Gastrocnemius medialis (tissue), 4 donors: ENCODE results near the gene PTPRN2. TPM values are rescaled to one million over a fixed set of nuclear protein-coding genes. Genes with fewer than 3 reads are reported as not detected.
"Not testable (repeated sequence)": the region's sequence is repeated elsewhere in the genome, so short reads cannot be mapped to it uniquely, and the experiment has no call there.

Experiments used
- ATAC-seq, 2 donors: fragments of 150-250 bp; one replicate each; pipeline ENCODE4 v1.9.1; 2016
- DNase-seq, 2 donors: peaks; one replicate each; pipeline ENCODE4 v3.0.0-alpha.2; 2019
- H3K27ac ChIP-seq, 4 donors: fragments of 200-600 bp; sonication (generic); 1 replicate in 1 of 4; 2 replicates in 3 of 4; pipeline ENCODE4 v1.5.1; 2016 to 2018; ENCODE audit warnings: mild to moderate bottlenecking in 2 of 4, moderate library complexity in 1 of 4
- H3K27me3 ChIP-seq, 3 donors: fragments of 200-600 bp; sonication (generic) in 2 of 3; 1 replicate in 1 of 3; 2 replicates in 2 of 3; pipeline versions ENCODE4 v1.5.1 to v1.6.0; 2016 to 2019; ENCODE audit warnings: mild to moderate bottlenecking in 1 of 3, moderate library complexity in 1 of 3
- H3K36me3 ChIP-seq, 2 donors: fragments of 200-600 bp; sonication (generic) in 1 of 2; one replicate each; pipeline ENCODE4 v1.5.1; 2017 to 2018
- H3K4me1 ChIP-seq, 2 donors: fragments of 200-600 bp; sonication (generic) in 1 of 2; one replicate each; pipeline ENCODE4 v1.5.1; 2016 to 2017; ENCODE audit warnings: mild to moderate bottlenecking in 2 of 2
- H3K4me3 ChIP-seq, 4 donors: fragments of 200-600 bp; sonication (generic) in 3 of 4; 1 replicate in 1 of 4; 2 replicates in 3 of 4; pipeline ENCODE4 v1.5.1; 2016 to 2019; ENCODE audit warnings: mild to moderate bottlenecking in 2 of 4
- H3K9me3 ChIP-seq, 3 donors: fragments of 200-600 bp; sonication (generic) in 2 of 3; 1 replicate in 1 of 3; 2 replicates in 2 of 3; pipeline ENCODE4 v1.5.1; 2016 to 2019
- CTCF ChIP-seq, 5 experiments: fragments of 450-650 bp in 3 of 5; fragments of 200-600 bp in 2 of 5; sonication (generic) in 2 of 5; IDR thresholded peaks in 4 of 5; conservative IDR thresholded peaks in 1 of 5; 1 replicate in 4 of 5; 2 replicates in 1 of 5; pipeline ENCODE4 v1.5.1; 2016 to 2019; ENCODE audit warnings: antibody characterized with exemption in 5 of 5, mild to moderate bottlenecking in 3 of 5, moderate library complexity in 3 of 5
- POLR2A ChIP-seq, 2 donors: fragments of 450-650 bp; IDR thresholded peaks; one replicate each; pipeline ENCODE4 v1.6.1; 2017; ENCODE audit warnings: antibody characterized with exemption in 2 of 2, mild to moderate bottlenecking in 2 of 2, moderate library complexity in 2 of 2
- in situ Hi-C, 4 donors: fragments of 200-750 bp; cut with MboI; loops; one replicate each; pipeline versions ENCODE4 v1.15.0 to v1.8.0; 2017; ENCODE audit warnings: low sequenced_read_pairs in 4 of 4
- intact Hi-C: fragments of 100-400 bp; cut with DNase I; formaldehyde crosslinking; loops from one replicate; pipeline ENCODE4 v1.15.1; 2023; ENCODE audit warnings: low total_unique reads
- total RNA-seq, 4 donors: library from RNA; depleted of rRNA; stranded (reverse); fragments of >200 nt; gene quantifications; one replicate each; pipeline versions ENCODE4 v1.1.0 to v1.2.3, GENCODE V29; 2016

The PTPRN2 gene
- total RNA-seq, 4 donors from 2014 or later, result 0.66 to 0.85 (median 0.81) TPM

GRCh38 chr7:157702311-157703023, 885.2 kb downstream of the PTPRN2 start:
- TF ChIP-seq CTCF (IDR thresholded peaks at IDR 0.05 in 4 of 5, conservative IDR thresholded peaks at IDR 0.05 in 1 of 5) (no peak), POLR2A (IDR thresholded peaks at IDR 0.05) (no peak)
- peaks cover 0 to 2% (median 0%) of the 10 kb centered on the region in 3 donors for H3K27me3 ChIP-seq
- intact Hi-C loops, result no loop called here
- H3K36me3 ChIP-seq, result no peaks in the 10 kb centered on the region
- H3K9me3 ChIP-seq, result no peaks in the 10 kb centered on the region
- no peaks in the 10 kb centered on the region for H3K4me1 ChIP-seq
- H3K4me3 ChIP-seq, result no peak overlapping the region
- in situ Hi-C loops, result no loop called here
- DNase-seq (no peak), ATAC-seq (no peak)
- H3K27ac ChIP-seq, result no peak overlapping the region

- DNase-seq, H3K27me3 ChIP-seq, intact Hi-C loops, ATAC-seq, H3K27ac ChIP-seq, H3K9me3 ChIP-seq, H3K36me3 ChIP-seq, H3K4me3 ChIP-seq, H3K4me1 ChIP-seq, in situ Hi-C loops: not testable (repeated sequence)
These were observed 886.0 kb downstream of the PTPRN2 start for GRCh38 chr7:157701395-157702180.

- H3K27ac ChIP-seq, result no peak overlapping the region
- H3K36me3 ChIP-seq, result no peaks in the 10 kb centered on the region
- no peaks in the 10 kb centered on the region for H3K4me1 ChIP-seq
- no peak overlapping the region for H3K4me3 ChIP-seq
- H3K27me3 ChIP-seq, result peaks cover 0 to 2% (median 0%) of the 10 kb centered on the region in 3 donors
- H3K9me3 ChIP-seq, result no peaks in the 10 kb centered on the region
- no peak for DNase-seq
- TF ChIP-seq POLR2A (IDR thresholded peaks at IDR 0.05), result no peak
- TF ChIP-seq CTCF (IDR thresholded peaks at IDR 0.05 in 4 of 5, conservative IDR thresholded peaks at IDR 0.05 in 1 of 5), result no peak
- in situ Hi-C loops, result no loop called here
- no peak for ATAC-seq
- intact Hi-C loops, result no loop called here
These were observed 887.2 kb downstream of the PTPRN2 start for GRCh38 chr7:157700231-157701005.

- H3K4me3 ChIP-seq, result no peak overlapping the region
- ATAC-seq, result no peak
- no peaks in the 10 kb centered on the region for H3K4me1 ChIP-seq
- intact Hi-C loops, result no loop called here
- H3K27me3 ChIP-seq, result peaks cover 0 to 5% (median 1%) of the 10 kb centered on the region in 3 donors
- no peak for TF ChIP-seq CTCF (IDR thresholded peaks at IDR 0.05 in 4 of 5, conservative IDR thresholded peaks at IDR 0.05 in 1 of 5)
- no peak for TF ChIP-seq POLR2A (IDR thresholded peaks at IDR 0.05)
- no peak overlapping the region for H3K27ac ChIP-seq
- no peak for DNase-seq
- no peaks in the 10 kb centered on the region for H3K36me3 ChIP-seq
- H3K9me3 ChIP-seq, result no peaks in the 10 kb centered on the region
- in situ Hi-C loops, result no loop called here
These were observed 888.1 kb downstream of the PTPRN2 start for GRCh38 chr7:157699357-157700013.

GRCh38 chr7:157697287-157697686, 890.3 kb downstream of the PTPRN2 start:
- H3K4me1 ChIP-seq, in situ Hi-C loops, H3K36me3 ChIP-seq, intact Hi-C loops, ATAC-seq, H3K9me3 ChIP-seq, DNase-seq, H3K4me3 ChIP-seq, H3K27ac ChIP-seq: not testable (repeated sequence)
- H3K27me3 ChIP-seq, result peaks cover 3 to 22% (median 19%) of the 10 kb centered on the region in 3 donors

GRCh38 chr7:157695609-157696008, 892.0 kb downstream of the PTPRN2 start:
- ATAC-seq, H3K27ac ChIP-seq, H3K4me3 ChIP-seq, H3K4me1 ChIP-seq, intact Hi-C loops, H3K36me3 ChIP-seq, H3K9me3 ChIP-seq, DNase-seq, in situ Hi-C loops: not testable (repeated sequence)
- peaks cover 11 to 35% (median 30%) of the 10 kb centered on the region in 3 donors for H3K27me3 ChIP-seq
